IMR-90 (cell line): ENCODE measurements around the gene IRAK3. TPM values are rescaled to one million over a fixed set of nuclear protein-coding genes. Genes with fewer than 3 reads are reported as not detected.

ENCODE experiments used
- ATAC-seq: fragments of 200-7000 bp; cut with Tn5 transposase; 2 replicates; pipeline ENCODE4 v1.9.1; 2020; ENCODE audit warnings: low read depth, mild to moderate bottlenecking, moderate library complexity
- BruUV-seq: library from RNA; stranded (reverse); fragments of 400-500 nt; replicated peaks from 2 replicates; lab custom pipeline; 2021; lab: Mats Ljungman, UMichigan
- CTCF ChIA-PET: fragments of 300-600 bp; formaldehyde crosslinking; extraction: SDS; loops from one replicate; lab custom pipeline; 2021; ENCODE audit warnings: antibody characterized with exemption; lab: Yijun Ruan, JAX
- POLR2A ChIA-PET: fragments of 300-600 bp; sonication (Branson Sonifier 250); formaldehyde crosslinking; loops from one replicate; lab custom pipeline; 2022; ENCODE audit warnings: antibody characterized with exemption; ENCODE audit not compliant: unreplicated experiment; lab: Charles Lee
- DNase-seq: peaks from one replicate; pipeline ENCODE4 v3.0.0; 2013
- H2AFZ ChIP-seq: replicated peaks from 2 replicates; pipeline ENCODE3; 2013; ENCODE audit warnings: low read length, mild to moderate bottlenecking; ENCODE audit not compliant: poor library complexity
- H2AK5ac ChIP-seq: 2 replicates; pipeline ENCODE4 v1.6.1; 2013; ENCODE audit warnings: low read depth, low read length, inconsistent platforms
- H2AK9ac ChIP-seq: replicated peaks from 2 replicates; pipeline ENCODE3; 2013; ENCODE audit warnings: mild to moderate bottlenecking, low read depth, low read length, moderate library complexity; ENCODE audit not compliant: poor library complexity
- H2BK120ac ChIP-seq: 2 replicates; pipeline ENCODE4 v1.6.1; 2013; ENCODE audit warnings: low read depth, low read length, inconsistent platforms
- H2BK15ac ChIP-seq: 3 replicates; pipeline ENCODE4 v1.6.1; 2013; ENCODE audit warnings: low read depth, low read length, inconsistent platforms
- H2BK20ac ChIP-seq: 2 replicates; pipeline ENCODE4 v1.6.1; 2013; ENCODE audit warnings: low read depth, mild to moderate bottlenecking, inconsistent platforms, low read length, moderate library complexity
- H2BK5ac ChIP-seq: 2 replicates; pipeline ENCODE4 v1.6.1; 2013; ENCODE audit warnings: mild to moderate bottlenecking, low read depth, low read length, inconsistent platforms; ENCODE audit not compliant: poor library complexity, severe bottlenecking
- H3K14ac ChIP-seq: replicated peaks from 2 replicates; pipeline ENCODE4 v1.6.1; 2013; ENCODE audit warnings: low read depth, low read length, inconsistent platforms
- H3K18ac ChIP-seq: 2 replicates; pipeline ENCODE4 v1.6.1; 2013; ENCODE audit warnings: low read depth, low read length, control low read depth
- H3K23ac ChIP-seq: 2 replicates; pipeline ENCODE4 v1.6.1; 2013; ENCODE audit warnings: low read depth, low read length, inconsistent platforms
- H3K27ac ChIP-seq: 2 replicates; pipeline ENCODE4 v1.5.1; 2013; ENCODE audit warnings: mild to moderate bottlenecking, control low read depth, low read length; ENCODE audit not compliant: insufficient read depth
- H3K27me3 ChIP-seq: 2 replicates; pipeline ENCODE4 v1.6.1; 2013; ENCODE audit warnings: low read length; ENCODE audit not compliant: control insufficient read depth, insufficient read depth
- H3K36me3 ChIP-seq: 2 replicates; pipeline ENCODE4 v1.6.1; 2013; ENCODE audit warnings: low read length, mixed read lengths; ENCODE audit not compliant: control insufficient read depth, insufficient read depth
- H3K4ac ChIP-seq: 2 replicates; pipeline ENCODE4 v1.6.1; 2013; ENCODE audit warnings: low read depth, low read length, inconsistent platforms
- H3K4me1 ChIP-seq: 2 replicates; pipeline ENCODE4 v1.6.1; 2013; ENCODE audit warnings: low read length, mixed read lengths; ENCODE audit not compliant: control insufficient read depth, insufficient read depth
- H3K4me2 ChIP-seq: 2 replicates; pipeline ENCODE4 v1.6.1; 2013; ENCODE audit warnings: low read depth, mild to moderate bottlenecking, control low read depth, low read length, moderate library complexity
- H3K4me3 ChIP-seq: 2 replicates; pipeline ENCODE4 v1.5.1; 2013; ENCODE audit warnings: low read depth, mild to moderate bottlenecking, control low read depth, low read length, moderate library complexity; ENCODE audit not compliant: insufficient read depth
- H3K56ac ChIP-seq: 2 replicates; pipeline ENCODE4 v1.6.1; 2013; ENCODE audit warnings: low read length, inconsistent platforms; ENCODE audit not compliant: insufficient read depth; ENCODE audit errors: extremely low read depth
- H3K79me1 ChIP-seq, 2 experiments: 2 replicates each; pipeline ENCODE4 v1.6.1; 2013; ENCODE audit warnings: low read length in 2 of 2, inconsistent platforms in 1 of 2, low read depth in 1 of 2
- H3K9ac ChIP-seq: 2 replicates; pipeline ENCODE4 v1.6.1; 2013; ENCODE audit warnings: low read depth, low read length, control low read depth
- H3K9me1 ChIP-seq: 2 replicates; pipeline ENCODE4 v1.6.1; 2013; ENCODE audit warnings: low read length, inconsistent platforms; ENCODE audit not compliant: insufficient read depth
- H3K9me3 ChIP-seq: 2 replicates; pipeline ENCODE4 v1.6.1; 2013; ENCODE audit warnings: low read length; ENCODE audit not compliant: control insufficient read depth, insufficient read depth
- H4K20me1 ChIP-seq: 2 replicates; pipeline ENCODE4 v1.6.1; 2013; ENCODE audit warnings: low read length, inconsistent platforms; ENCODE audit not compliant: insufficient read depth
- H4K5ac ChIP-seq: 2 replicates; pipeline ENCODE4 v1.6.1; 2013; ENCODE audit warnings: mild to moderate bottlenecking, low read depth, low read length, control low read depth
- H4K8ac ChIP-seq, 2 experiments: 2 replicates each; pipeline ENCODE4 v1.6.1; 2013; ENCODE audit warnings: low read depth in 2 of 2, low read length in 2 of 2, control low read depth in 1 of 2, inconsistent platforms in 1 of 2
- H4K91ac ChIP-seq: 2 replicates; pipeline ENCODE4 v1.6.1; 2013; ENCODE audit warnings: low read depth, low read length, inconsistent platforms; ENCODE audit not compliant: insufficient read depth
- BHLHE40 ChIP-seq: fragments of 150-350 bp; IDR thresholded peaks from 2 replicates; pipeline ENCODE4 v1.6.1; 2016; ENCODE audit warnings: mild to moderate bottlenecking, low read depth, low read length
- CEBPB ChIP-seq: IDR thresholded peaks from 2 replicates; pipeline ENCODE4 v1.6.1; 2012; ENCODE audit warnings: low read depth, low read length, improper control_type of control experiment
- CTCF ChIP-seq: conservative IDR thresholded peaks from 2 replicates; pipeline ENCODE4 v1.5.1; 2012; ENCODE audit warnings: mild to moderate bottlenecking, low read depth, low read length, improper control_type of control experiment
- ELK1 ChIP-seq: fragments of 150-350 bp; IDR thresholded peaks from 2 replicates; pipeline ENCODE4 v1.6.1; 2016; ENCODE audit warnings: low read depth, mild to moderate bottlenecking, low read length, moderate library complexity, borderline replicate concordance
- MAFK ChIP-seq: IDR thresholded peaks from 2 replicates; pipeline ENCODE4 v1.6.1; 2012; ENCODE audit warnings: low read depth, low read length, improper control_type of control experiment
- MAZ ChIP-seq: IDR thresholded peaks from 2 replicates; pipeline ENCODE4 v1.6.1; 2012; ENCODE audit warnings: low read depth, mild to moderate bottlenecking, low read length, improper control_type of control experiment, moderate library complexity, borderline replicate concordance
- MXI1 ChIP-seq: IDR thresholded peaks from 2 replicates; pipeline ENCODE4 v1.6.1; 2012; ENCODE audit warnings: low read depth, mild to moderate bottlenecking, low read length, moderate library complexity, borderline replicate concordance
- NFE2L2 ChIP-seq: fragments of 150-350 bp; IDR thresholded peaks from 2 replicates; pipeline ENCODE4 v1.6.1; 2016; ENCODE audit warnings: low read depth, mild to moderate bottlenecking, low read length
- POLR2A ChIP-seq: IDR thresholded peaks from 2 replicates; pipeline ENCODE4 v1.6.1; 2012; ENCODE audit warnings: mild to moderate bottlenecking, low read depth, low read length
- RAD21 ChIP-seq: IDR thresholded peaks from 2 replicates; pipeline ENCODE4 v1.6.1; 2012; ENCODE audit warnings: low read length, improper control_type of control experiment
- RCOR1 ChIP-seq: IDR thresholded peaks from 2 replicates; pipeline ENCODE4 v1.6.1; 2012; ENCODE audit warnings: mild to moderate bottlenecking, low read length, improper control_type of control experiment; ENCODE audit not compliant: insufficient replicate concordance
- RFX5 ChIP-seq: IDR thresholded peaks from 2 replicates; pipeline ENCODE4 v1.8.0; 2012; ENCODE audit warnings: low read depth, mild to moderate bottlenecking, low read length, moderate library complexity
- SMC3 ChIP-seq: fragments of 150-350 bp; IDR thresholded peaks from 2 replicates; pipeline ENCODE4 v1.6.1; 2016; ENCODE audit warnings: low read depth, mild to moderate bottlenecking, antibody characterized with exemption, low read length, moderate library complexity
- WGBS, 2 experiments: methylation state at CpG; one replicate each; pipeline versions ENCODE4 v1.1.5 to v1.1.7; 2013; ENCODE audit warnings: missing lambda C conversion rate in 2 of 2; ENCODE audit not compliant: insufficient read length in 1 of 2; ENCODE audit errors: extremely low coverage in 2 of 2; 5-methylcytosine and 5-hydroxymethylcytosine counted together
- dilution Hi-C: fragments of 300-500 bp; cut with HindIII; formaldehyde crosslinking; loops from one replicate; pipeline ENCODE4 v1.14.3; 2018; ENCODE audit warnings: low sequenced_read_pairs; ENCODE audit not compliant: unreplicated experiment
- in situ Hi-C: fragments of 300-500 bp; cut with MboI; formaldehyde crosslinking; loops from 3 replicates; pipeline ENCODE4 v1.14.3; 2019; ENCODE audit warnings: low sequenced_read_pairs, inconsistent platforms, mixed read lengths
- intact Hi-C: fragments of 100-400 bp; cut with micrococcal nuclease; formaldehyde crosslinking; loops from 2 replicates; pipeline ENCODE4 v1.10.0; 2022
- polyA plus RNA-seq, 3 experiments: library from polyadenylated mRNA; depleted of rRNA; stranded (reverse); fragments of >200 nt; gene quantifications; 2 replicates each; pipeline ENCODE4 v1.2.3, GENCODE V29; 2012; ENCODE audit warnings: low replicate concordance in 1 of 3
- total RNA-seq: library from RNA; depleted of rRNA; stranded (reverse); fragments of >200 nt; gene quantifications from 2 replicates; pipeline ENCODE4 v1.2.3, GENCODE V29; 2012

The IRAK3 gene
- total and polyA plus RNA-seq, 2 of the 4 experiments (the other 2 are of a cell fraction), result 0.53 to 0.72 TPM

- POLR2A ChIA-PET, result no interaction called here
- Histone ChIP-seq H3K9ac (no peak overlapping the region), H2AFZ (no peak overlapping the region), H3K36me3 (no peaks in the 10 kb centered on the region), H2AK9ac (no peak overlapping the region), H3K4me2 (no peak overlapping the region), H2BK5ac (no peak overlapping the region), H4K20me1 (no peaks in the 10 kb centered on the region), H4K91ac (no peak overlapping the region), H3K18ac (no peak overlapping the region), H3K79me1 (no peaks in the 10 kb centered on the region), H3K4ac (no peak overlapping the region), H4K8ac (no peak overlapping the region), H3K27me3 (peaks cover 15% of the 10 kb centered on the region), H3K9me3 (no peaks in the 10 kb centered on the region), H3K14ac (no peak overlapping the region), H4K5ac (no peak overlapping the region), H3K9me1 (no peaks in the 10 kb centered on the region), H2BK15ac (no peak overlapping the region), H3K27ac (no peak overlapping the region), H3K56ac (no peak overlapping the region), H3K4me3 (no peak overlapping the region), H2BK120ac (no peak overlapping the region), H3K23ac (no peak overlapping the region), H2AK5ac (no peak overlapping the region), H2BK20ac (no peak overlapping the region), H3K4me1 (no peaks in the 10 kb centered on the region)
- WGBS, 2 experiments, result no CpG with 5 or more reads among the region's 2 CpGs
- ATAC-seq (no peak), DNase-seq (no peak)
- BruUV-seq, result no TSS peak
- dilution Hi-C loops, result no loop called here
- CTCF ChIA-PET, result interaction anchor here (1.2 kb wide), 1 partner anchor 11 kb away, joined by 7 read pairs; no protein-coding TSS in a partner anchor
- intact Hi-C loops, result no loop called here
- no peak for TF ChIP-seq ELK1
- TF ChIP-seq CTCF, result no peak
- TF ChIP-seq SMC3, result no peak
- TF ChIP-seq BHLHE40, result no peak
- TF ChIP-seq MAZ, result no peak
- no peak for TF ChIP-seq CEBPB
- no peak for TF ChIP-seq POLR2A
- TF ChIP-seq RFX5, result no peak
- TF ChIP-seq MAFK, result no peak
- no peak for TF ChIP-seq RAD21
- TF ChIP-seq MXI1, result no peak
- TF ChIP-seq RCOR1, result no peak
- TF ChIP-seq NFE2L2, result no peak
- in situ Hi-C loops, result loop anchor here (10.0 kb wide), 2 partner anchors 130 to 440 kb away; no protein-coding TSS in a partner anchor
Measured at GRCh38 chr12:66275040-66275439, 86.0 kb downstream of the IRAK3 start.
